GM18526 (cell line): ENCODE measurements around the gene EMILIN3.
A peak's percentile ranks its signal among the peaks of the same experiment; 100 is the strongest.

Experiments used
- POLR2A ChIP-seq: IDR thresholded peaks from 3 replicates; pipeline ENCODE4 v1.6.1; 2011; ENCODE audit not compliant: insufficient read length; ENCODE audit errors: extremely low read depth

The EMILIN3 gene

GRCh38 chr20:41331731-41332130 lies 34.9 kb downstream of the EMILIN3 start:
- TF ChIP-seq POLR2A = no peak

- TF ChIP-seq POLR2A = no peak
Observed at GRCh38 chr20:41330941-41331340, 35.7 kb downstream of the EMILIN3 start.

GRCh38 chr20:41330343-41330720 lies 36.3 kb downstream of the EMILIN3 start:
- TF ChIP-seq POLR2A = no peak

- no peak for TF ChIP-seq POLR2A
Observed at GRCh38 chr20:41329435-41330342, 36.9 kb downstream of the EMILIN3 start.

DNA sequence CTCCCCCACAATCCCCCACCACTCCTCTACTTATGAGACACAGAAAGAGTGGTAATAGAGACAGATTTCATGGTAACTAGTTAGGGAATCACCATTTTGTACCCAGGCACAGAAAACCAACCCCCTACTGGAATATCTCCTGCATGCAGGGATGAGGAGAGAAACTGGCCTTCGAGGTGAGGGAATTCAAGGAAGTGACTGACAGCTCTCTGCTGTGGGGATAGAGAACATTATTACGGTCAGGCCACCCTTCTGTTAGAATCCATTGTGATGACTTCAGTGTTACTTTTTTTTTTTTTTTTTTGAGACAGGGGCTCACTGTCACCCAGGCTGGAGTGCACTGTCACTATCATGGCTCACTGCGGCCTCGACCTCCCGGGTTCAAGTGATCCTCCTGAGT lies 39.4 kb downstream of the EMILIN3 start:
- no peak for TF ChIP-seq POLR2A

DNA sequence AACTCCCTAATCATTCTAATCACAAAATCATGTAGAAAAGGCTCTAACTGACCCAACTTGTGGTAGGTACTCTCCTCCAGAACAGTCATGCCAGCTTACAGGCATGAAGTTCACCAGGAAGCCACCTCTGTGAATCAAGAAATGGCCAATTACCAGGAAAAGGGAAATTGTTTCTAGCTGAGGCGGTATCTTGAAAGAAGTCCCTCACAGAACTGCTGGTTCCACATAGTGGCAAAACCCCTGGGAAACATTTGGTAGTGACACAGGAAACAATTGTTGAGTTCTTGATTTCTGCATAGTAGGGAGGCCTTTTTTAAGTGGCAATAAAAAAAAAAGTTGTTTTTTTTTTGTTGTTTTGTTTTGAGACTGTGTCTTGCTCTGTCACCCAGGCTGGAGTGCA lies 45.6 kb downstream of the EMILIN3 start:
- TF ChIP-seq POLR2A = no peak

- no peak for TF ChIP-seq POLR2A
Observed at GRCh38 chr20:41320441-41320840, 46.2 kb downstream of the EMILIN3 start.

GRCh38 chr20:41318271-41318649 lies 48.4 kb downstream of the EMILIN3 start:
- no peak for TF ChIP-seq POLR2A

DNA sequence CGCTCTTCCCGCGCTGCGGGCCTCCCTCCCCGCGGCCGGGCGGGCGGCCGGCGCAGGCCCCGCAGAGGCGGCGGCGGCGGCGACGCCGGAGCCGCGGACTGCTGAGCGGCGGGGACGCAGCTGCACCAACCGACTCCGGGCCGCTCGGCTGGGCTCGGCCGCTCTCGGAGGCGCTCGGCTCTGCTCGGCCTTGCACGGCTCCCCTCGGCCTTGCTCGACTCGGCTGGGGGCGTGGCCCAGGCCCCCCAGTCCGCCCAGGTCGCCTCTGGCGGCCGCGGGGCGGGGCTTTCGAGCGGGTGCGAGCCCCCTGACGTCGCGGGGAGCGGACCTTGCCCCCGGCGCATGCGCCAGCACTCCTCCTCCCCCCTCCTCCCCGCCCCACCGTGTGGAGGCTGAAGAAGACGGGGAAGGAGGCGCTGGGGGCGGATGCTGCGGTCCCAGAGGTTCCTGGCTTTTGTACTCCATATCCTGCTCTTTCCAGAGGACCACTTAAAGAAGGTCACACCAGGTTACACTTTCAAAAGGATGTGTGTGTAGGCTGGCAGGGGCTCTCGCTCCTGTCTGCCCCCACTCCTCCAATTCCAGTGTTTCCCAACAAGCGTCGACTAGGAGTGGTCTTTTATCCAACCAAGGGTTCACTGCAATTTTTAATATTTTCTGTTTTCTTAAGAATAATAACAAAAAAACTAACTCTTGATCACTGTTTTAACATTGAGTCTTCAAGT lies 48.9 kb downstream of the EMILIN3 start, which contains the start of gene ZHX3:
Gene ZHX3 (minus strand): TSS at position 186 of the 725 bp plus-strand sequence. CDS start 112,815 bp downstream, outside the sequence.
- TF ChIP-seq POLR2A = peak; percentile 59

DNA sequence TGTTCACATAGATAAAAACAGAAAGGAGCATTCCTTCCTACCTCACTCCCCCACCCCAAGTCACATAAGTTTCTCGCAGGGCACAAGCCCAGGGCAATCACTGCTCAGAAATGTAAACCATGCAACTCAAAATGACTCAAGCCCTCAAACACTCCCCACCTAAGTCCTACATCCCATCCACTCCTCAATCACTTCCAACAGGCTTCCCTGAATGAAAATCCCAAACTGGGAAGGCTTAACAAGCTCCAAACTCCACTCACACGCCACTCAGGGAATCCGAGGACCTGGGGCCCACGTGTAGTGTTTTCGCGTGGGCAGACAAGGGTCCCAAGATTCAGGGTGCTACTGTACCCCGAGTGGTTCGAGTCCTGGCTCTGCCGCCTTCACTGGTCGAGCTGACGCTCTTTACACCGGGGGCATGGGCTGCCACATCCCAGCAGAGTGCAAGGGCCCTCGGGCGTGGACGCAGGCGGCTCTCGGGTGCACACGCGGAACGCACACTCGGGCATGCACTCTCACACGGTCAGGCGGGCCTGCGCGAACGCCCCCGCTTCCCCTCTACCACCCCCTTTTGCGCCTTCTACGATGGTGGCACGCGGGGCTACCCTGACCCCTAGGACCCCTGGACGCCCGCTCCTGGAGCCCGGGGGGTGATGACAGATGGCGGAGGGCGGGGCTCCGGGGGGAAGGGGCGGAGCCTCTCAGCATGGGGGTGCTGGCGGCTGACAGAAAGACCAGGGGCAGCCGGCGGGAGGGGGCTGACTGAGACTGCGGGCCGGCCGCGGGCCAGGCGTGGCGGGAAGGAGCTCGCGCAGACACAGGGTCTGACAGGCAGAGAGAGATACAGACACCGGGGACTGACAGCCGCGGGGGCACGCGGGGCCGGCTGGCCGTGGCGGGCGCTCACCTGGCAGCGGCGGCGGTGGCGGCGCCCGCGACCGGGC lies 49.7 kb downstream of the EMILIN3 start:
- TF ChIP-seq POLR2A = no peak

DNA sequence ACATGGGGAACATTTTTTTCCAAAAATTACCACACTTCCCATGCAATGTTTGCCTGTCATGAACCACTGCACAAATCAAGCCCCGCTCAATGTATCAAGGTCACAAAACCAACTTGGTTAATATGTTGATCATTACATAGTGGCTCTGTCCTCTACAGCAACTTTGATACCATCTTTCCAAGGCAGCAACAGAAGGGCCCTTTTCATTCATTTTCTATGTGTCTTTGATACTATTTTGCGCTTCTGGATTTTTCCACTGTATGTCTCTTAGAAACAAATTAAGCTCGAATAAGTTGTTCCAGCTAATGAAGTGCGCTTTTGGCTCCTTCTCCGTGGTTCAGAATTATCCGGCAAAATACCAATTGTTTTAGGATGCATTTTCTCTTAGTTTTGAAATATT lies 50.6 kb downstream of the EMILIN3 start:
- no peak for TF ChIP-seq POLR2A

- TF ChIP-seq POLR2A = no peak
Observed at GRCh38 chr20:41314386-41314785, 52.2 kb downstream of the EMILIN3 start.
